SK-MEL-5 (cell line): Measurements from ENCODE around the gene ASAP2. TPM values are rescaled to one million over a fixed set of nuclear protein-coding genes. Genes with fewer than 3 reads are reported as not detected.

Experiments
- DNase-seq: peaks from one replicate; pipeline ENCODE4 v3.0.0-alpha.2; 2016; ENCODE audit warnings: low read depth, low spot score
- in situ Hi-C: cut with HindIII; loops from 2 replicates; pipeline ENCODE4 v1.10.0; 2016; ENCODE audit warnings: low sequenced_read_pairs, high pct_unique_total_duplicates, low pct_unique_long_range_greater_than_20kb
- total RNA-seq: library from RNA; depleted of rRNA; stranded (reverse); fragments of >200 nt; shearing (Covaris generic); gene quantifications from 2 replicates; pipeline ENCODE4 v1.2.3, GENCODE V29; 2014

Gene ASAP2
- total RNA-seq, 1 experiment from 2014 or later: 17.6 TPM

GRCh38 chr2:9221223-9221622 lies 14.6 kb downstream of the ASAP2 start:
- no peak for DNase-seq
- in situ Hi-C loops: no loop called here

- in situ Hi-C loops: no loop called here
- DNase-seq: no peak
Measured at GRCh38 chr2:9222239-9222892, 15.8 kb downstream of the ASAP2 start.

GRCh38 chr2:9222893-9223287 lies 16.3 kb downstream of the ASAP2 start:
- in situ Hi-C loops: no loop called here
- DNase-seq: no peak

- DNase-seq: no peak
- in situ Hi-C loops: no loop called here
Measured at GRCh38 chr2:9225806-9226205, 19.2 kb downstream of the ASAP2 start.

GRCh38 chr2:9226458-9227380 lies 20.1 kb downstream of the ASAP2 start:
- in situ Hi-C loops: no loop called here

GRCh38 chr2:9228088-9228751 lies 21.6 kb downstream of the ASAP2 start:
- in situ Hi-C loops: no loop called here
- DNase-seq: no peak

More at GRCh38 chr2:9226458-9227380, 20.1 kb downstream of the ASAP2 start:
- no peak for DNase-seq

GRCh38 chr2:9228781-9229469 lies 22.3 kb downstream of the ASAP2 start:
- in situ Hi-C loops: no loop called here

GRCh38 chr2:9229470-9229820 lies 22.8 kb downstream of the ASAP2 start:
- DNase-seq: no peak
- in situ Hi-C loops: no loop called here

More at GRCh38 chr2:9228781-9229469, 22.3 kb downstream of the ASAP2 start:
- DNase-seq: no peak

GRCh38 chr2:9230051-9230802 lies 23.6 kb downstream of the ASAP2 start:
- no peak for DNase-seq
- in situ Hi-C loops: no loop called here

- in situ Hi-C loops: no loop called here
- DNase-seq: no peak
Measured at GRCh38 chr2:9230881-9231280, 24.3 kb downstream of the ASAP2 start.

- no peak for DNase-seq
- in situ Hi-C loops: no loop called here
Measured at GRCh38 chr2:9231291-9232165, 24.9 kb downstream of the ASAP2 start.

- in situ Hi-C loops: no loop called here
- no peak for DNase-seq
Measured at GRCh38 chr2:9232166-9232479, 25.5 kb downstream of the ASAP2 start.

GRCh38 chr2:9232886-9233285 lies 26.3 kb downstream of the ASAP2 start:
- no peak for DNase-seq
- in situ Hi-C loops: no loop called here

GRCh38 chr2:9234680-9235146 lies 28.1 kb downstream of the ASAP2 start:
- in situ Hi-C loops: no loop called here

GRCh38 chr2:9235147-9236044 lies 28.8 kb downstream of the ASAP2 start:
- DNase-seq: no peak
- in situ Hi-C loops: no loop called here

More at GRCh38 chr2:9234680-9235146, 28.1 kb downstream of the ASAP2 start:
- no peak for DNase-seq

GRCh38 chr2:9236045-9236344 lies 29.4 kb downstream of the ASAP2 start:
- DNase-seq: no peak
- in situ Hi-C loops: no loop called here
